Measurements from ENCODE around the gene SLC33A1.

The SLC33A1 gene

DNA sequence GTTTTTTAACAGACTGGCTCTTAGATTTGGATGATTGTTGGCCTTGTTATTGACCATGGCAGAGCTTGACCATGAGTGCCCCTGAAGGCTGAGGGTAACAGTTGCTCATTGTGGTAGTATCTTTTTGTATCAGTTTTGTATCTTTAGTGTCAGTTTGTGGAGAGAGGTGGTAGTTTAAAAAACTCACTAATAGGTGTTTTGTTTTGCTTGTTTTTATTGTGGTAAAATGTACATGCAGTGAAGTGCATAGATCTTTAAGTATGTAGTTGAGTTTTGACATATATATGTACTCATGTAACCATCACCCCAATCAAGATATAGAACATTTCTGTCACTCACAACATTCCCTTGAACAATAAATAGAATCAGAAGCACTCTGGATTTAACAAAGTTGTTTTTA is 26.1 kb upstream of the SLC33A1 start:
- Histone ChIP-seq H3K9me3 (ENCODE audit: control insufficient read depth in 5 of 5, low read length in 5 of 5) (no peaks in the 10 kb centered on the region), H3K27ac (ENCODE audit: low read depth, low read length) (no peak overlapping the region), H3K36me3 (ENCODE audit: control insufficient read depth in 5 of 5, insufficient read depth in 5 of 5, low read length in 5 of 5) (no peaks in the 10 kb centered on the region), H3K9ac (ENCODE audit: low read length in 5 of 5) (no peak overlapping the region), H3K4me3 (ENCODE audit: low read depth in 1 of 5, low read length in 5 of 5) (no peak overlapping the region), H3K27me3 (ENCODE audit: control insufficient read depth in 5 of 5, insufficient read depth in 4 of 5, low read length in 5 of 5) (no peaks in the 10 kb centered on the region), H3K4me1 (ENCODE audit: control insufficient read depth in 5 of 5, insufficient read depth in 5 of 5, low read length in 5 of 5) (peaks cover 0 to 9% (median 5%) of the 10 kb centered on the region in 5 donors)

DNA sequence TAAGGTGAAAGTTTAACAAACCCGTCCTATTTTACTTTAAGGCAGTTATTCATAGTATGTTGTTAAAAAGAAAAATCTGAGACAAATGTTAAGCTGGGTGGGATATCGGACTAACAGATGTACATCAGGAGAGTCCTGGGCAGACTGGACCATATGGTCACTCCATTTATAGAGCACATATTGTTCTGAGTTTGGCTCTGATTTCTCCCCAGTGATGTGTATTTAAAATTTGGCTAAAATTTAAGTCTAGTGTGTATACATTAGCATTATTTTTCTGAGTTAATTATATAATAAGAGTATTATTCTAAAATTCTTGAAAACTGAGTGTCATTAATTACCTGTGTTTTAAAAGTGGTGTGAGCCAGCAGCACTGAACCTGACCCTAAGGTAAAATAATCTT is 22.3 kb upstream of the SLC33A1 start:
- Histone ChIP-seq H3K4me1 (ENCODE audit: control insufficient read depth in 5 of 5, insufficient read depth in 5 of 5, low read length in 5 of 5) (peaks cover 0 to 15% (median 11%) of the 10 kb centered on the region in 5 donors), H3K9ac (ENCODE audit: low read length in 5 of 5) (no peak overlapping the region), H3K36me3 (ENCODE audit: control insufficient read depth in 5 of 5, insufficient read depth in 5 of 5, low read length in 5 of 5) (no peaks in the 10 kb centered on the region), H3K4me3 (ENCODE audit: low read depth in 1 of 5, low read length in 5 of 5) (no peak overlapping the region), H3K27me3 (ENCODE audit: control insufficient read depth in 5 of 5, insufficient read depth in 4 of 5, low read length in 5 of 5) (no peaks in the 10 kb centered on the region), H3K27ac (ENCODE audit: low read depth, low read length) (no peak overlapping the region), H3K9me3 (ENCODE audit: control insufficient read depth in 5 of 5, low read length in 5 of 5) (no peaks in the 10 kb centered on the region)

DNA sequence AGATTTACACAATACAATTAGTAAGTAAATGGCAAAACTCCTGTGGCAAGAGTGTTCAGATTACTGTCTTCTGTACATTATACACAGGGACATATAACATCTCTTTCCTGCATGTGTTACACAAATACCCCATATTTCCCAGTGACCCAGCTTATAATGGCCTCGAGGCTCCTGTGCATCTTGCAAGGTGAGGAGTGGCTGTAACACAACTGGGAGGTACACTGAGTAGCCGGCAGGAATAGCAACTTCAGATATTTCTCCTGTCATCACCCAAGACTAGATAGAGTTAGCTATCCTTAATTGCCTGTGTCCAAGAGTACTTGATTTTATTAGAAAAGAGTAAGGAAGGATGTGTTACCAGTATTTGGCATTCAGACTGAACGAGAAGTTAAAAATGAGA is 21.8 kb upstream of the SLC33A1 start:
- no peaks in the 10 kb centered on the region for H3K27me3 ChIP-seq (ENCODE audit: control insufficient read depth in 5 of 5, insufficient read depth in 4 of 5, low read length in 5 of 5)
- H3K4me3 ChIP-seq (ENCODE audit: low read depth in 1 of 5, low read length in 5 of 5), result no peak overlapping the region
- no peak overlapping the region for H3K9ac ChIP-seq (ENCODE audit: low read length in 5 of 5)
- no peaks in the 10 kb centered on the region for H3K9me3 ChIP-seq (ENCODE audit: control insufficient read depth in 5 of 5, low read length in 5 of 5)
- peaks cover 0 to 15% (median 11%) of the 10 kb centered on the region in 5 donors for H3K4me1 ChIP-seq (ENCODE audit: control insufficient read depth in 5 of 5, insufficient read depth in 5 of 5, low read length in 5 of 5)
- no peak overlapping the region for H3K27ac ChIP-seq (ENCODE audit: low read depth, low read length)
- no peaks in the 10 kb centered on the region for H3K36me3 ChIP-seq (ENCODE audit: control insufficient read depth in 5 of 5, insufficient read depth in 5 of 5, low read length in 5 of 5)

DNA sequence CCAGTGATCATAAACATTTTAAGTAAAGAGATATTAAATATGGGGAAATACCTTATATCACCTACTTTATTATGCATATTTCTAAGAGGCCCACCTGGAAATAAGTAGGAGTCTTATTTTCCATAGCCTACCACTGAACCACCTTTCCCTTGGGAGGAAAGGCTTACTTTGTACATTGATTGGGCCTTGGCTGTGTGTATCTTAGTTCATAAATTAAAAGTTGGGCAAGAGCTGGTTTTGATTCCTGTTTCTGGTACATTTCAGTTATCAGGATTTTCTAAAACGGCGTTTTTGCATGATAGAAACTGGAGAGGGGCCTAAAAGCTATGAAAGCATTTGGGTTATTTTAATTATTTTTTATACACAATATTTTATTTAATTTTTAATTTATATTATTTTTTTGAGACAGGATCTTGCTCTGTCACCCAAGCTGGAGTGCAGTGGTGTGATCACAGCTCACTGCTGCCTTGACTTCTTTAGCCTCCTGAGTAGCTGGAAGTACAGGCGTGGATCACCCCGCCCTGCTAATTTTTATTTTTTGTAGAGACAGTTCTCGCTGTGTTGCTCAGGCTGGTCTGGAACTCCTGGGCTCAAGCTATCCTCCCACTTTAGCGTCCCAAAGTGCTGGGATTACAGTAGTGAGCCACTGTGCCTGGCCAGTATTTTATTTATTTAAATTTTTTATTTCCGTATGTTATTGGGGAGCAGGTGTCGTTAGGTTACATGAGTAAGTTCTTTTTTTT is 18.8 kb upstream of the SLC33A1 start:
- Histone ChIP-seq H3K9me3 (ENCODE audit: control insufficient read depth in 5 of 5, low read length in 5 of 5) (no peaks in the 10 kb centered on the region), H3K27ac (ENCODE audit: low read depth, low read length) (no peak overlapping the region), H3K27me3 (ENCODE audit: control insufficient read depth in 5 of 5, insufficient read depth in 4 of 5, low read length in 5 of 5) (no peaks in the 10 kb centered on the region), H3K4me3 (ENCODE audit: low read depth in 1 of 5, low read length in 5 of 5) (no peak overlapping the region), H3K9ac (ENCODE audit: low read length in 5 of 5) (peak overlapping the region in 2 of 5 donors; percentile 47 to 87), H3K4me1 (ENCODE audit: control insufficient read depth in 5 of 5, insufficient read depth in 5 of 5, low read length in 5 of 5) (peaks cover 0 to 19% (median 16%) of the 10 kb centered on the region in 5 donors), H3K36me3 (ENCODE audit: control insufficient read depth in 5 of 5, insufficient read depth in 5 of 5, low read length in 5 of 5) (no peaks in the 10 kb centered on the region)

DNA sequence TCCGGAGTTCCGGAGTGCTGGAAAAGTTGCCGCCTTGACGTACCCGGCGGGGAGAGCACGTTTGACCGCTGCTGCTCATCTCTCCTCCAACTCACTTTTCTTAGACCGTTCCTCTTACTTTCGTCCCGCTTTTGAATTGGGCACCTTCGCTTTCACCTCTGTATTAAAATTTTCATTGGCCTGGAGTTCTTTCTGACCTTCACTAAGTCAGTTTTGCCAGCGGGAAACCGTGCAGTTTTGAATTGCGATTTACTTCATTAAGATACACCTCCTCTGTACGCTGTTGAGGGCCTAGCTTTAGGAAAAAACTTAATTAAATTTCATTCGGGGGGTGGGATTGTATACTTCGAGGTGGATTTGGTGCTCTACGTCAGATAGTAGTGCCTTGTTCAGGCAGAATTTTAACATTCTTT is 17.5 kb upstream of the SLC33A1 start:
- H3K27ac ChIP-seq (ENCODE audit: low read depth, low read length), result peak overlapping the region; percentile 94
- H3K27me3 ChIP-seq (ENCODE audit: control insufficient read depth in 5 of 5, insufficient read depth in 4 of 5, low read length in 5 of 5), result no peaks in the 10 kb centered on the region
- peaks cover 0 to 19% (median 16%) of the 10 kb centered on the region in 5 donors for H3K4me1 ChIP-seq (ENCODE audit: control insufficient read depth in 5 of 5, insufficient read depth in 5 of 5, low read length in 5 of 5)
- peak overlapping the region; percentile 76 to 94 (median 87) for H3K4me3 ChIP-seq (ENCODE audit: low read depth in 1 of 5, low read length in 5 of 5)
- peak overlapping the region; percentile 63 to 92 (median 83) for H3K9ac ChIP-seq (ENCODE audit: low read length in 5 of 5)
- no peaks in the 10 kb centered on the region for H3K36me3 ChIP-seq (ENCODE audit: control insufficient read depth in 5 of 5, insufficient read depth in 5 of 5, low read length in 5 of 5)
- no peaks in the 10 kb centered on the region for H3K9me3 ChIP-seq (ENCODE audit: control insufficient read depth in 5 of 5, low read length in 5 of 5)

DNA sequence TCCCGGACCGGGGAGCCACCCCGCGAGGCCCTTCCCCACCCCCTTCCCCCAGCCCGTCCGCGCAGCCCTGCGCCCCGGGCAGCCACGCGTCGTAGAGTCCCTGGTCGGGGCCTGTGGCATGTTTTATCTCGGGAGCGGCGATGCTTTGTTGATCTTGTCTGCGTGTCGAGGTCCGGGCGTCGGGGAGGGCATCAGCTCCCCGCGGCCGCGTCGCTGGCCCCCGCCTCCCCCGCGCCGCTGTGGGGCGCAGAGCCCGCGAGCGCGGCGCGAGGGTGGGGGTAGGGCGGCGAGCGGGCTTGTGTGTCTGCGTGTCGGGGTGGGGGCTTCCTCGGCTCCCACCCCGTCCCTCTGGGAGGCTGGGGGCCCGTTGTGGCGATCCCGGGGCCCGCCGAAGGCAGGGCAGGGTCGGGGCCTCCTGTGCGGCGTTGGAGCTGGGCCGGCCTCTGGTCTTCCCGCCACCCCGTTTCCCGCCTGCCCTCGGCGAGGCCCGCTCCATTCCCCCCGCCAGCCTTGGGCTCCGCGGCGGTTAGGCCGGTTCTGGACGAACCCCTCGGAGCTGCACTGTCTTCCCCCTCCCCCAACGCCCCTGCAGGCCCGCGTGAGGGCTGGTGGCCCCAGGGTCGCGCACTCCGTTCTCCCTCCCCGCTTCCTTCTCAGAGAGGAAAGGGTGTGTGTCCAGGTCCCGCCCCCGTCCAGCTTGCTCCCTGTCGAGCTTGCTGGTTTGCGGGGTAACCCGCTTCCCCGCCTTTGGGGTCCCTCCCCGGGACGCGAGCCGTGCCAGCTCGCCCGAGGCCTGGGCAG is 16.9 kb upstream of the SLC33A1 start:
- peak overlapping the region in 4 of 5 donors; percentile 83 to 92 (median 87) for H3K9ac ChIP-seq (ENCODE audit: low read length in 5 of 5)

DNA sequence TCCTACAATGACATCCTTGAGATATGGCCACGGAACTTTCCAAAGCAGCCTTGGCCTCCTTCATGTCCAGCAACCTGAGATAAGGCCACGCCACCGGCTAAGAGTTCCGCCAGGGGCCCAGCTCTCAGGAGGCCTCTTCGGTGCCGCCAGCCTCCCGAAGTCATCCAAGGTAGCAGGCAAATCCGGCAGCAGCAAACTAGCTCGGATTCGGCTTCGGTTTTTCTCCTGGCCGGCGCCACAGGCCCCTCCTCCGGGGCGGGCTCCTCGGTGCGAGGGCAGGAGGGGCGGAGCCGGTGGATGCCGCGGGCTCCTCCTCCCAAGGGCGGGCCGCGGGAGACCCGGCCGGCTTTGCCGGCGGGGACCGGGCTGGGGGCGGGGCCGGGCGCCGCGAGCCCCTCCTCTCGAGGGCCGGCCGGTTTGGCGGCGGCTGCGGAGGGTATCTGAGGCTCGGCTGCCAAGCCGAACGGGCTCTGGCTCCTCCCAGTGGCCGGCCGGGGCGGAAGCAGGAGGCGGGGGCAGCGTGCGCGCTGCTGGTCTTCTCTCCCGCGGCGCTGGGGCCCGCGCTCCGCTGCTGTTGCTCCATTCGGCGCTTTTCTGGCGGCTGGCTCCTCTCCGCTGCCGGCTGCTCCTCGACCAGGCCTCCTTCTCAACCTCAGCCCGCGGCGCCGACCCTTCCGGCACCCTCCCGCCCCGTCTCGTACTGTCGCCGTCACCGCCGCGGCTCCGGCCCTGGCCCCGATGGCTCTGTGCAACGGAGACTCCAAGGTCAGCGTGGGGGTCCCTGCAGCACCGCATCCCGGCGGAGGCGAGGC is 16.1 kb upstream of the SLC33A1 start, which contains the start of gene GMPS:
GMPS (plus strand) TSS at position 518 of the 812 bp plus-strand sequence; CDS start at position 739, 221 bp downstream.
- no peaks in the 10 kb centered on the region for H3K36me3 ChIP-seq (ENCODE audit: control insufficient read depth in 5 of 5, insufficient read depth in 5 of 5, low read length in 5 of 5)
- H3K9ac ChIP-seq (ENCODE audit: low read length in 5 of 5), result peak within 1 kb of the TSS; percentile 66 to 92 (median 87)
- no peaks in the 10 kb centered on the region for H3K27me3 ChIP-seq (ENCODE audit: control insufficient read depth in 5 of 5, insufficient read depth in 4 of 5, low read length in 5 of 5)
- H3K4me3 ChIP-seq (ENCODE audit: low read depth in 1 of 5, low read length in 5 of 5), result peak within 1 kb of the TSS; percentile 76 to 94 (median 87)
- H3K9me3 ChIP-seq (ENCODE audit: control insufficient read depth in 5 of 5, low read length in 5 of 5), result no peaks in the 10 kb centered on the region
- peak within 1 kb of the TSS; percentile 94 for H3K27ac ChIP-seq (ENCODE audit: low read depth, low read length)
- H3K4me1 ChIP-seq (ENCODE audit: control insufficient read depth in 5 of 5, insufficient read depth in 5 of 5, low read length in 5 of 5), result peaks cover 0 to 19% (median 15%) of the 10 kb centered on the region in 5 donors

More for the DNA sequence above, 16.9 kb upstream of the SLC33A1 start:
- Histone ChIP-seq H3K36me3 (ENCODE audit: control insufficient read depth in 5 of 5, insufficient read depth in 5 of 5, low read length in 5 of 5) (no peaks in the 10 kb centered on the region), H3K9me3 (ENCODE audit: control insufficient read depth in 5 of 5, low read length in 5 of 5) (no peaks in the 10 kb centered on the region), H3K27me3 (ENCODE audit: control insufficient read depth in 5 of 5, insufficient read depth in 4 of 5, low read length in 5 of 5) (no peaks in the 10 kb centered on the region), H3K4me3 (ENCODE audit: low read depth in 1 of 5, low read length in 5 of 5) (peak overlapping the region; percentile 76 to 94 (median 87)), H3K4me1 (ENCODE audit: control insufficient read depth in 5 of 5, insufficient read depth in 5 of 5, low read length in 5 of 5) (peaks cover 0 to 19% (median 16%) of the 10 kb centered on the region in 5 donors), H3K27ac (ENCODE audit: low read depth, low read length) (peak overlapping the region; percentile 94)

DNA sequence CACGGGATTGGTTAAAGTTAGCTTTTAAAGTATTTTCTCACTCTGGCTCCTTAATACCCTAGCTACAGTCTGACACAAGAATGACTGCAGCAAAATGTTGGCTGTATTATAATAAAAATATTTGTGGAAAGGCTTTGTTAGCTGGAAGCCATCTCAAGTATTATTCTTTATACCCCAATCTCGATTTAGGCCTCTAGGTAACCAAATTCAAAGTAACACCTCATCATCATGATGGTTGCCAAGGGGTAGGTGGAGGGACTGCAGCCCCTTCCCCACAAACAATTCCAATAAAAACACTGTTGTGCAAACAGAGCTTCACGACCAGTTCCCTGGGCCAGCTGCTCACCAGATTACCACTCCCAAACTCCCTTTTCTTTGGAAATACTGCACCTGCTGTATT is 15.5 kb upstream of the SLC33A1 start:
- peak overlapping the region; percentile 52 to 83 (median 66) for H3K9ac ChIP-seq (ENCODE audit: low read length in 5 of 5)
- no peaks in the 10 kb centered on the region for H3K9me3 ChIP-seq (ENCODE audit: control insufficient read depth in 5 of 5, low read length in 5 of 5)
- H3K36me3 ChIP-seq (ENCODE audit: control insufficient read depth in 5 of 5, insufficient read depth in 5 of 5, low read length in 5 of 5), result no peaks in the 10 kb centered on the region
- peak overlapping the region; percentile 57 for H3K27ac ChIP-seq (ENCODE audit: low read depth, low read length)
- H3K4me1 ChIP-seq (ENCODE audit: control insufficient read depth in 5 of 5, insufficient read depth in 5 of 5, low read length in 5 of 5), result peaks cover 0 to 19% (median 15%) of the 10 kb centered on the region in 5 donors
- no peaks in the 10 kb centered on the region for H3K27me3 ChIP-seq (ENCODE audit: control insufficient read depth in 5 of 5, insufficient read depth in 4 of 5, low read length in 5 of 5)
- peak overlapping the region; percentile 64 to 94 (median 75) for H3K4me3 ChIP-seq (ENCODE audit: low read depth in 1 of 5, low read length in 5 of 5)

DNA sequence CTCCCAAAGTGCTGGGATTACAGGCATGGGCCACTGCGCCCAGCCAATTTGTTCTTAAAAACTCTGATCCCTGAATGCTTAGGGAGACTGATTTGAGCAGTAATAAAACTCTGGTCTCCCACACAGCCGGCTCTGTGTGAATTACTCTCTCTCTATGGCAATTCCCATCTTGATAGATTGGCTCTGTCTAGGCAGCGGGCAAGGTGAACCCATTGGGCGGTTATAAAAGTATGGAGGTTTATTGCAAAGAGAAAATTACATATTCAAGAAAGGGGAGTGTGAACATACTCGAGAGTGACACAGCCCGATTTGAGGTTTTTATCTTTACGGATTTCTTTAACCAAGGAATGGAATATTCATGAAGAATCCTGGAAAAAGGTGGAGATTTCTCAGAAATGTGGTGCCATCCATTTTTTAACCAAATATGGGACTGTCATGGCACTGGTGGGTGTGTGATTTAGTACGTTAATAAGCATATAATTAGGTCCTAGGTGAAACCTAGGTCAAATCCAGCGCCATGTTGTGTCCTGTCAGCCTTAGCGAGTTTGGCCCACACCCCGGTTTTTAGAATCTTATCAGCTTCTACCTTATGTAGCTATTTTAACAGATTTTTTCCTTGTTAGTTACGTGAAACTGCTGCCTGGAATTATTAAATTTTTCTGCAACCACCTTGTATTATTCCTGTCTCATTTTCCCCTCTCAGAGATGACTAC is 9.0 kb upstream of the SLC33A1 start:
- Histone ChIP-seq H3K9me3 (ENCODE audit: control insufficient read depth in 5 of 5, low read length in 5 of 5) (no peaks in the 10 kb centered on the region), H3K4me1 (ENCODE audit: control insufficient read depth in 5 of 5, insufficient read depth in 5 of 5, low read length in 5 of 5) (no peaks in the 10 kb centered on the region), H3K27ac (ENCODE audit: low read depth, low read length) (no peak overlapping the region), H3K4me3 (ENCODE audit: low read depth in 1 of 5, low read length in 5 of 5) (no peak overlapping the region), H3K9ac (ENCODE audit: low read length in 5 of 5) (no peak overlapping the region), H3K27me3 (ENCODE audit: control insufficient read depth in 5 of 5, insufficient read depth in 4 of 5, low read length in 5 of 5) (no peaks in the 10 kb centered on the region), H3K36me3 (ENCODE audit: control insufficient read depth in 5 of 5, insufficient read depth in 5 of 5, low read length in 5 of 5) (no peaks in the 10 kb centered on the region)
